GM12872 (cell line): ENCODE results near the gene CCM2.

Experiments used
- TF ChIP-seq, protein P1 (sequence below): IDR thresholded peaks from 3 replicates; pipeline ENCODE4 v1.5.1; 2011; ENCODE audit warnings: low read depth, mild to moderate bottlenecking, low read length, moderate library complexity; ENCODE audit not compliant: insufficient read depth

Gene CCM2

DNA sequence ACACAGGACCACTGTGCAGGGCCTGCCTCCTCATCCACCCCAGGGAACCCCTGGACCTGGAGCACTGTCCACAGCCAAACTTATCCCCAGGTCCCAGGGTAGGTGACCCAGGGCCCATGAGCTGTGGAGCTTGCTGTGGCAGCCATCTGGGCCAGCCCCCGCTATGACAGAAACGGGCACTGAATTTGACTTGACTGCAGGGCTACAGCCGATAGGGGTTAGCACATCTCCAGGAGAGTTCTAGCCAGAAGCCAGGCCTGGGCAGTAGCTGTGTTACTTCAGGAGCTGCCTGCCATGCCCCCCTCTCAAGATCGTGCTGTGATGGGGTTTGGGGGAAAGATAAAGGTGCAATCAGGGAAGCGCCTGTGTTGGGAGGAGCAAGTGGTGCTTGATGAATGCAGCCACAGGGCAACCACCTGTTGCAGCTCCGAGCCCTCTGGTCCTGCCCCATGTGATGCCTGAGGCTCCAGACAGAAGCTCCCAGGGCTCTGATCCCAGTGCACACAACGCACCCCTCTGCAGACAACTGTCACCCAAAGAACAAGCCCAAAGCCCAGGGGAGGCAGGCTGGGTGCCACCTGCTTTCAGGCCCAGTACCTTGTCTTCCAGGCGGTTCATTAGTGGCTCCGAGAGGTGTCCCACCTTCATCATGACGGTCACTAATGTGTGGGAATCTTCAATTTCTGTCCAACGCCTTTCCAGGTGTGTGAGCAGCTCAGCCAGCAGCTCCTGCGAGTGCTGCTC, 105.0 kb downstream of the CCM2 start:
- TF ChIP-seq, protein P1, sequence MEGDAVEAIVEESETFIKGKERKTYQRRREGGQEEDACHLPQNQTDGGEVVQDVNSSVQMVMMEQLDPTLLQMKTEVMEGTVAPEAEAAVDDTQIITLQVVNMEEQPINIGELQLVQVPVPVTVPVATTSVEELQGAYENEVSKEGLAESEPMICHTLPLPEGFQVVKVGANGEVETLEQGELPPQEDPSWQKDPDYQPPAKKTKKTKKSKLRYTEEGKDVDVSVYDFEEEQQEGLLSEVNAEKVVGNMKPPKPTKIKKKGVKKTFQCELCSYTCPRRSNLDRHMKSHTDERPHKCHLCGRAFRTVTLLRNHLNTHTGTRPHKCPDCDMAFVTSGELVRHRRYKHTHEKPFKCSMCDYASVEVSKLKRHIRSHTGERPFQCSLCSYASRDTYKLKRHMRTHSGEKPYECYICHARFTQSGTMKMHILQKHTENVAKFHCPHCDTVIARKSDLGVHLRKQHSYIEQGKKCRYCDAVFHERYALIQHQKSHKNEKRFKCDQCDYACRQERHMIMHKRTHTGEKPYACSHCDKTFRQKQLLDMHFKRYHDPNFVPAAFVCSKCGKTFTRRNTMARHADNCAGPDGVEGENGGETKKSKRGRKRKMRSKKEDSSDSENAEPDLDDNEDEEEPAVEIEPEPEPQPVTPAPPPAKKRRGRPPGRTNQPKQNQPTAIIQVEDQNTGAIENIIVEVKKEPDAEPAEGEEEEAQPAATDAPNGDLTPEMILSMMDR: no peak

DNA sequence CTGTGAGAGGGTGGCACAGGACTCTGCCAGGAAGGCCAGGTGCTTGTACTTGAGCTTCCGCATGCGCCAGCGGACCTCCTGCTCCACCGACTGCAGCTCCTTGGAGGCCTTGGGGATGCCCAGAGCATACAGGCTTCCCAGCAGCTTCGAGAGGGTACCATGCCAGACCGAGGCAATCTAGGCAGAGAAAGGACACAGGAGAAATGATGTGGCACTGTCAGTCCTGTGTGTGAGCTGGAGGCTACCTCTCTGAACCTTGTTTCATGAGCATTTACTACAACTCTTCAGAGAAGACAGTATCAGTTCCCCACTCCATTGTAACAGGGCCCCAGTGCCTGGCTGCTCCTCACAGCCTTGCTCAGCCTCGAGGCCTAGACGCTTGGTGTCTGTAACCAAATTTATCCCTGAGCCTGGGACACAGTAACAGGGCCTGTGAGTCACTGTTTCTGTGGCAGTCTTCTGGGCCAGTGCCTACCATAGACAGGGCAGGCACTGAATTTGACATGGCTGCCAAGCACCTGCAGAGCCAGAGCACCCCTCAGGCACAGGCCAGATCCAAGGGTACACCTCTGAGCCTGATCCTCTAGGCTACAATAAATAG, 105.7 kb downstream of the CCM2 start:
- TF ChIP-seq, protein P1: no peak

DNA sequence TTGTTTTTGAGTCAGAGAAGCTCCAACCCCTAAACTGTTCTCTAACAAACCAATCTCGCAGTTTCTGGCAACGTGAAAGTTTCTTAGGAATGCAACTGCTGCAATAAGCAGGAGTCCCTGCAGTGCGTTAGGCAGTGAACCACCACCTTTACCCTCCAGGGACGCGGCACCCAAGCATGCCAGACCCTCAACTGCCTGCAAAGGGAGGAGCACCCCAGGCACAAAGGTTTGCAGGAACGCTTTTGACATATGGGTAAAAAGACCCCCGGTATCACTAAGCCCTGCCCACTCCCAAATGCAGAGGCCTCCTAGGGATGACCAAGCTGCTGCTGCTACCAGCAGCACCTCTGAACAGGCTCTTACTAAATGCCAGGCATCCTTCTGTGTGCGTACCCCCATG, 106.8 kb downstream of the CCM2 start:
- TF ChIP-seq, protein P1: no peak

DNA sequence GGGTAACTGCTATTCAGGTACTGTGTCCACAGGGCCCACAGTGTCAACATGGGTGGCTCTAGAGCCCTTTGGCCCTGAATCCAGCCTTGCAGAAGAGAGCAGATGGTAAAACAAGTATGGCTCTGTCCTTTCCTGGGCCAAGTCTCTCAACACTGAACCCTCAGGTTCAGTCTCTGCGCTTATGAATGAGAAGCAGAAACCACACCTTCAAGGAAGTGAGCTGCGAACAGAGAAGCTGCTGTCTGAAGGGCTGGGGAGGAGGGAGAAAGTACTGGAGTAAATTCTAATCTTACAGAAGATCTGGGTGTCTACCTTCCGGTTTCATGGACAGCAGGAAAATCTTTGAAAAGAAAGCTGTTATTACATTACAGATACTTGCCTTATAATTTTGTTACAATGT, 107.4 kb downstream of the CCM2 start:
- TF ChIP-seq, protein P1: no peak

DNA sequence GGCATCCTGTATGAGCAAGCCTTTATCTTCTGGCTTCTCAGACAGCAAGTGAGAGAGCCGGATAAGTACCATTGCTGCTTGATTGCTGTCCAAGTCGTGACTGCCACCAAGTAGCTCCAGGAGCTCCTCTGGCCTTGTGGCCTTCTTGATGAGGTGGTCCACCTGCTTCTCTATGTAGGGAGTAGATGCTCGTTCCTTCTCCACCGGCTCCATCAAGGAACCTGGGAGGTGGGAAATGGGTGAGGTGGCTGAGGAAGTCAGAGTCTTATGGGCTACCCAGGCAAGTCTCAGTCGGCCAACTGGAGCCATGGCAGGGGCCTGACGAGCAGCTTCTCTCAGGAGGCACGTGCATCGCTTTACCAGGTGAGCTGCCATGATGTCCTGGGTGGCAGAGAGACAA, 108.9 kb downstream of the CCM2 start:
- TF ChIP-seq, protein P1: no peak

DNA sequence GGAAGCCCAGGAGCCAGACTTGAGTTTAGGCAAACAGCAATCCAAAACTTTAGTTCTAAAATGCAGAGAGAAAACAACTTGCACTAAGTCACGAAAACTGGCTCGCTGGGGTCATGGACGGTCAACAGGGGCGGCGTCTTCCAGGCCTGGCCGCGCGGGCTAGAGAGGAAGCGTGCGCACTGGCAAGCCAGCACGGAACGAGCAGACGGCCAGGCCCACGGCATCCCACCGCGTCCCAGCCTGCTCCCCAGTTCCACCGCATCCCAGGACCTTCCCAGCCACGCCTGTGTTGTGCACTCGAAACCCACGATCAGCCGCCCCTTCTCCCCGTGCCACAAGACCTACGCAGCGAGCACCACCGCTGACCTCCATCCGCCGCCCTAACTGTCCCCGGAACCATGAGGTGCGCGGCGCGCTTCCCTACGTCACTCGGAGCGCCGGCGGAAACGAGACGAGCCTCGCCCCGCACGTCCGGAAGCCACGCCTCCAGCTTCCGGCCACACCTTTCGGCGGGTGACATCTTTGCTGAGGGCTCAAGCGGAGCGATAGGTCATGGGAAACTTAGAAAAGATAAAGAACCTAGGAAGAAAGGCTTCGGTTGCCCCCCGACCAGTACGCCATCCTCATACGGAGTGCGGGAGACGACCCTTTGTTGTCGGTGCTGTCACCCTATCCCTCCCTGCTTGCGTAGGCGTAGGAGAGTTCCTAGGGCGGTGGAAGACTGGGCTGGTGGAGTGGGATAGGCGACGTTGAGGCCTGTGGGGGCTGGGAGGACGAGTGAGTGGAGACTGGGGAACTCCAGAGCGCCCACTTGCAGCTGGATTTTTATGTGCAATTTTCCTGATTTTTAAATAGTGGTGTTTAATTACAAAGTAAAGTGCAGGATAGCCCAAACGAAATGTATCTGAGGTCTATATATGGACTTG, 111.6 kb downstream of the CCM2 start, which contains the start of gene TBRG4:
TBRG4 (minus strand) TSS at position 400 of the 926 bp plus-strand sequence. CDS start 2,460 bp downstream, outside the sequence.
- TF ChIP-seq, protein P1: peak; percentile 32; the same call in 1 of the 3 replicates

DNA sequence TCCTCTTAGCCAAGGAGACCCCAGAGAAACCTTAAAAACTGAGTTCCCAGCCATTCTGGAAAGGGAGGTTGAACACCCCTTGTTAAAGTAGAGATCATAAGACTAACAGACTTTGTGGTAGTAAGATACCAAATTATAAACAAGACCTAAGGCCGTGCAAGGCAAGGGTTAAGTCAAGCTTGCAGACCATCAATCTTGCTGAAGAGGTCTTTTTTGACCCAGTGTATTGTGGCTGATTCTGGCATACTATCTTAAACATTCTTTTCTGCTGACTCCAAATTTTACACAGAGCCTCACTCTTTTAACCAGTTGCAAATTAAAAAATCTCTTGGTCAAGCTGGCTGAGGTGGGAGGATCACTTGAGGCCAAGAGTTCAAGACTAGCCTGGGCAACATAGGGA, 112.6 kb downstream of the CCM2 start:
- TF ChIP-seq, protein P1: no peak
